Liver (tissue), 9 donors: Measurements from ENCODE around the gene RFFL. TPM values are rescaled to one million over a fixed set of nuclear protein-coding genes. Genes with fewer than 3 reads are reported as not detected.

Experiments
- DNase-seq: peaks from one replicate; pipeline ENCODE4 v3.0.0-alpha.2; 2017; ENCODE audit warnings: low spot score
- H3K27ac ChIP-seq, 2 donors: one replicate each; pipeline ENCODE4 v1.7.0; 2013; ENCODE audit warnings: inconsistent platforms in 2 of 2, low read length in 2 of 2, control low read depth in 1 of 2, low read depth in 1 of 2, mild to moderate bottlenecking in 1 of 2
- H3K27me3 ChIP-seq, 4 donors: one replicate each; pipeline versions ENCODE4 v1.6.1 to v1.7.0; 2013; ENCODE audit warnings: low read length in 3 of 4, inconsistent platforms in 1 of 4, mild to moderate bottlenecking in 1 of 4, moderate library complexity in 1 of 4; ENCODE audit not compliant: control insufficient read depth in 4 of 4, insufficient read depth in 4 of 4
- H3K36me3 ChIP-seq, 4 donors: one replicate each; pipeline versions ENCODE4 v1.6.1 to v1.7.0; 2013; ENCODE audit warnings: low read length in 3 of 4, mild to moderate bottlenecking in 3 of 4, low read depth in 1 of 4, moderate library complexity in 1 of 4; ENCODE audit not compliant: control insufficient read depth in 4 of 4, insufficient read depth in 3 of 4
- H3K4me1 ChIP-seq, 4 donors: one replicate each; pipeline versions ENCODE4 v1.6.1 to v1.7.0; 2013; ENCODE audit warnings: low read length in 3 of 4, mild to moderate bottlenecking in 3 of 4, moderate library complexity in 1 of 4; ENCODE audit not compliant: control insufficient read depth in 4 of 4, insufficient read depth in 4 of 4
- H3K4me3 ChIP-seq, 3 donors: one replicate each; pipeline versions ENCODE4 v1.6.1 to v1.7.0; 2013; ENCODE audit warnings: low read length in 3 of 3, control low read depth in 1 of 3, low read depth in 1 of 3, mild to moderate bottlenecking in 1 of 3
- H3K9ac ChIP-seq, 2 donors: one replicate each; pipeline ENCODE4 v1.7.0; 2013; ENCODE audit warnings: low read length in 2 of 2, mild to moderate bottlenecking in 2 of 2, moderate library complexity in 2 of 2, control low read depth in 1 of 2, low read depth in 1 of 2
- H3K9me3 ChIP-seq, 4 donors: one replicate each; pipeline versions ENCODE4 v1.6.1 to v1.7.0; 2013; ENCODE audit warnings: low read length in 3 of 4; ENCODE audit not compliant: control insufficient read depth in 4 of 4
- ATF3 ChIP-seq: IDR thresholded peaks from 2 replicates; pipeline ENCODE4 v1.6.1; 2016; ENCODE audit warnings: antibody characterized with exemption
- CTCF ChIP-seq: fragments of 150-350 bp; IDR thresholded peaks from 2 replicates; pipeline ENCODE4 v1.5.1; 2017; ENCODE audit warnings: improper control_type of control experiment, low read depth, low read length; ENCODE audit not compliant: missing input control
- EGR1 ChIP-seq, 2 donors: IDR thresholded peaks; 2 replicates each; pipeline ENCODE4 v1.6.1; 2016 to 2018; ENCODE audit warnings: antibody characterized with exemption in 2 of 2, low read depth in 2 of 2
- FOXA1 ChIP-seq: IDR thresholded peaks from 2 replicates; pipeline ENCODE4 v1.6.1; 2016; ENCODE audit warnings: antibody characterized with exemption
- FOXA2 ChIP-seq: IDR thresholded peaks from 2 replicates; pipeline ENCODE4 v1.6.1; 2016; ENCODE audit warnings: antibody characterized with exemption
- GABPA ChIP-seq, 2 donors: IDR thresholded peaks in 1 of 2; conservative IDR thresholded peaks in 1 of 2; 2 replicates each; pipeline ENCODE4 v1.6.1; 2016; ENCODE audit warnings: antibody characterized with exemption in 2 of 2, mild to moderate bottlenecking in 1 of 2, moderate library complexity in 1 of 2
- HNF4A ChIP-seq, 2 donors: conservative IDR thresholded peaks; 2 replicates each; pipeline ENCODE4 v1.6.1; 2016; ENCODE audit warnings: antibody characterized with exemption in 2 of 2, mild to moderate bottlenecking in 2 of 2
- HNF4G ChIP-seq: IDR thresholded peaks from 2 replicates; pipeline ENCODE4 v1.6.1; 2016; ENCODE audit warnings: antibody characterized with exemption
- JUND ChIP-seq, 2 donors: IDR thresholded peaks; 2 replicates each; pipeline ENCODE4 v1.6.1; 2016; ENCODE audit warnings: antibody characterized with exemption in 2 of 2
- MAX ChIP-seq: IDR thresholded peaks from 2 replicates; pipeline ENCODE4 v1.6.1; 2016; ENCODE audit warnings: antibody characterized with exemption
- NR2F2 ChIP-seq: IDR thresholded peaks from 2 replicates; pipeline ENCODE4 v1.6.1; 2016; ENCODE audit warnings: antibody characterized with exemption
- RAD21 ChIP-seq, 2 donors: IDR thresholded peaks; 2 replicates each; pipeline ENCODE4 v1.6.1; 2016; ENCODE audit warnings: antibody characterized with exemption in 2 of 2, mild to moderate bottlenecking in 2 of 2
- REST ChIP-seq: IDR thresholded peaks from 2 replicates; pipeline ENCODE4 v1.6.1; 2016; ENCODE audit warnings: antibody characterized with exemption, mild to moderate bottlenecking
- RXRA ChIP-seq, 2 donors: IDR thresholded peaks; 2 replicates each; pipeline ENCODE4 v1.6.1; 2017 to 2018; ENCODE audit warnings: antibody characterized with exemption in 2 of 2, mild to moderate bottlenecking in 1 of 2
- SP1 ChIP-seq: IDR thresholded peaks from 2 replicates; pipeline ENCODE4 v1.6.1; 2018; ENCODE audit warnings: antibody characterized with exemption, mild to moderate bottlenecking
- TAF1 ChIP-seq: conservative IDR thresholded peaks from 2 replicates; pipeline ENCODE4 v1.6.1; 2016; ENCODE audit warnings: antibody characterized with exemption, mild to moderate bottlenecking
- YY1 ChIP-seq: IDR thresholded peaks from 2 replicates; pipeline ENCODE4 v1.6.1; 2016; ENCODE audit warnings: antibody characterized with exemption, mild to moderate bottlenecking
- ZBTB33 ChIP-seq: IDR thresholded peaks from 2 replicates; pipeline ENCODE4 v1.6.1; 2016; ENCODE audit warnings: antibody characterized with exemption
- WGBS: extraction: QIAGEN DNeasy Blood & Tissue Kit; methylation state at CpG from one replicate; pipeline ENCODE4 v1.1.7; 2013; 5-methylcytosine and 5-hydroxymethylcytosine counted together
- polyA plus RNA-seq, 2 donors: library from polyadenylated mRNA; stranded (reverse) in 1 of 2; unstranded in 1 of 2; fragments of 200-250 nt in 1 of 2; fragments of >200 nt in 1 of 2; fragmentation: Nextera tagmentation in 1 of 2; extraction: Ambion mirVana in 1 of 2; gene quantifications; one replicate each; pipeline versions ENCODE4 v1.2.1 to v1.2.3, GENCODE V29; 2013 to 2015
- total RNA-seq, 2 donors: library from RNA; depleted of rRNA; stranded (reverse); fragments of >200 nt; gene quantifications; one replicate each; pipeline ENCODE4 v1.2.3, GENCODE V29; 2014
- donor health status: healthy.
- donor health status: healthy.
- donor health status: healthy.
- donor health status: healthy.
- donor health status: healthy.

RFFL gene
- total and polyA plus RNA-seq, 4 donors = 15.9 to 28.0 (median 22.0) TPM

- TF ChIP-seq JUND (IDR thresholded peaks at IDR 0.05) (no peak), GABPA (IDR thresholded peaks at IDR 0.05 in 1 of 2, conservative IDR thresholded peaks at IDR 0.05 in 1 of 2) (no peak), SP1 (no peak), RAD21 (IDR thresholded peaks at IDR 0.05) (no peak), CTCF (no peak), ZBTB33 (no peak), YY1 (no peak), HNF4A (conservative IDR thresholded peaks at IDR 0.05) (no peak), NR2F2 (no peak), REST (no peak), FOXA1 (no peak), MAX (no peak), RXRA (IDR thresholded peaks at IDR 0.05) (no peak), ATF3 (no peak), FOXA2 (no peak), EGR1 (IDR thresholded peaks at IDR 0.05; ENCODE audit: low read depth in 2 of 2) (no peak), HNF4G (no peak), TAF1 (no peak)
- 97% methylated on average over 14 of the region's 14 CpGs for WGBS
- no peaks in the 10 kb centered on the region for H3K4me1 ChIP-seq
- H3K4me3 ChIP-seq = no peak overlapping the region
- no peaks in the 10 kb centered on the region for H3K27me3 ChIP-seq
- H3K9ac ChIP-seq = no peak overlapping the region
- no peak for DNase-seq
- H3K27ac ChIP-seq = no peak overlapping the region
- no peaks in the 10 kb centered on the region for H3K9me3 ChIP-seq
- peaks cover 2 to 28% (median 10%) of the 10 kb centered on the region in 4 donors for H3K36me3 ChIP-seq
These were observed 37.5 kb upstream of the RFFL start for GRCh38 chr17:35101036-35101435.
